Ovary (tissue), 9 donors: ENCODE results near the gene NR1D2. TPM values are rescaled to one million over a fixed set of nuclear protein-coding genes. Genes with fewer than 3 reads are reported as not detected.
"Not testable (repeated sequence)": the region's sequence is repeated elsewhere in the genome, so short reads cannot be mapped to it uniquely, and the experiment has no call there.

Experiments
- DNase-seq, 5 donors: peaks; one replicate each; pipeline ENCODE4 v3.0.0-alpha.2; 2019 to 2020
- H3K27ac ChIP-seq, 2 donors: fragments of 200-600 bp; one replicate each; pipeline versions ENCODE4 v1.5.1 to v1.8.0; 2019 to 2022
- H3K27me3 ChIP-seq: fragments of 200-600 bp; one replicate; pipeline ENCODE4 v1.8.0; 2022
- H3K36me3 ChIP-seq: fragments of 200-600 bp; sonication (generic); one replicate; pipeline ENCODE4 v1.5.1; 2019
- H3K4me1 ChIP-seq: one replicate; pipeline ENCODE4 v1.8.1; 2013; ENCODE audit warnings: mild to moderate bottlenecking, moderate library complexity; ENCODE audit not compliant: insufficient read depth
- H3K4me3 ChIP-seq: fragments of 200-600 bp; sonication (generic); one replicate; pipeline ENCODE4 v1.5.1; 2017
- H3K9me3 ChIP-seq, 2 donors: fragments of 200-600 bp in 1 of 2; sonication (generic) in 1 of 2; one replicate each; pipeline versions ENCODE4 v1.5.1 to v1.8.1; 2013 to 2019; ENCODE audit warnings: mild to moderate bottlenecking in 1 of 2, moderate library complexity in 1 of 2
- EP300 ChIP-seq: sonication (generic); formaldehyde crosslinking; IDR thresholded peaks from one replicate; pipeline ENCODE4 v1.6.1; 2017; ENCODE audit warnings: antibody characterized with exemption
- POLR2A ChIP-seq: fragments of 450-650 bp; IDR thresholded peaks from one replicate; pipeline ENCODE4 v1.6.1; 2017; ENCODE audit warnings: antibody characterized with exemption, mild to moderate bottlenecking, moderate library complexity
- WGBS, 3 donors: extraction: QIAGEN DNeasy Blood & Tissue Kit in 1 of 3; methylation state at CpG; one replicate each; pipeline versions ENCODE4 v1.1.5 to v1.1.7; 2013 to 2017; 5-methylcytosine and 5-hydroxymethylcytosine counted together
- intact Hi-C, 4 donors: fragments of 100-400 bp; cut with DNase I; formaldehyde crosslinking; loops; one replicate each; pipeline versions ENCODE4 v1.11.0 to v1.15.1; 2022 to 2023
- polyA plus RNA-seq, 2 donors: library from polyadenylated mRNA; stranded (reverse); fragments of 200-250 nt in 1 of 2; fragments of 350-450 nt in 1 of 2; fragmentation: Illumina TruSeq in 1 of 2; extraction: RNeasy Lipid Tissue Mini Kit (QIAGEN cat#74804) in 1 of 2; gene quantifications; one replicate each; pipeline ENCODE4 v1.2.3, GENCODE V29; 2013 to 2014
- total RNA-seq, 7 donors: library from RNA; depleted of rRNA in 2 of 7; stranded (reverse); fragments of >200 nt in 2 of 7; fragmentation: NEBNext Ultra II Directional in 3 of 7; extraction: Animal tissue kit (Norgen Biotek cat#: 25700) in 3 of 7; gene quantifications; one replicate each; pipeline versions ENCODE4 v1.1.0 to v1.2.4, GENCODE V29; 2016 to 2023
- TF ChIP-seq, protein P1 (sequence below), 3 donors: fragments of 450-650 bp in 2 of 3; fragments of 200-600 bp in 1 of 3; IDR thresholded peaks; one replicate each; pipeline versions ENCODE4 v1.5.1 to v1.8.0; 2016 to 2022; ENCODE audit warnings: antibody characterized with exemption in 3 of 3, mild to moderate bottlenecking in 1 of 3
- donor health status: DM: no; HTN: no; CAD: no; lungs with moderate emphysema.
- donor health status: DM: no; HTN: no; CAD: no.
- donor health status: Bipolar disorder and iron deficiency.
- donor health status: DM: yes; HTN: yes; CAD: no.
- donor health status: DM: no; HTN: no; CAD: no.
- donor health status: DM: yes; HTN: yes; CAD: no.

NR1D2 gene
- total and polyA plus RNA-seq, 9 donors: 26.9 to 74.3 (median 34.4) TPM

DNA sequence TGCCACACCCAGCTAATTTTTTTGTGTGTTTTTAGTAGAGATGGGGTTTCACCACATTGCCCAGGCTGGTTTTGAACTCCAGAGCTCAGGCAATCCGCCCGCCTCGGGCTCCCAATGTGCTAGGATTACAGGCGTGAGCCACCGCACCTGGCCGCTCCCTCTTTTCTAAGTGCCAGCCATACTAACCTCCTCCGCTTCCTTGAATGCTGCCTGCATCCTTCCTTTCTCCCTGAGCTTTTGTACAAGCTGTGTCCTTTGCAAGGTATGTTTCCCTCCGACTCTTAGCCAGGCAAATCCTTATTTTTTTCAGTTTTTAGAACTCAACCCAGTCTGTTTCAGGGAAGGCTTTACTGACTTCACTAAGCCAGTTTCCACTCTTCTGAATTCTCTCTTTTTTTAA is 60.6 kb downstream of the NR1D2 start:
- Histone ChIP-seq H3K9me3 (no peaks in the 10 kb centered on the region), H3K4me1 (no peaks in the 10 kb centered on the region), H3K27me3 (no peaks in the 10 kb centered on the region), H3K27ac (no peak overlapping the region), H3K4me3 (no peak overlapping the region), H3K36me3 (no peaks in the 10 kb centered on the region)
- whole genome bisulfite sequencing, 3 donors: 93 to 97% (median 93%) methylated on average over 8 of the region's 8 CpGs
- intact Hi-C loops: loop anchor here in 1 of 4 donors (10.0 kb wide), 1 partner anchor 59 kb away; no protein-coding TSS in a partner anchor
- DNase-seq: no peak
- no peak for TF ChIP-seq POLR2A
- TF ChIP-seq EP300: no peak
- TF ChIP-seq, protein P1, sequence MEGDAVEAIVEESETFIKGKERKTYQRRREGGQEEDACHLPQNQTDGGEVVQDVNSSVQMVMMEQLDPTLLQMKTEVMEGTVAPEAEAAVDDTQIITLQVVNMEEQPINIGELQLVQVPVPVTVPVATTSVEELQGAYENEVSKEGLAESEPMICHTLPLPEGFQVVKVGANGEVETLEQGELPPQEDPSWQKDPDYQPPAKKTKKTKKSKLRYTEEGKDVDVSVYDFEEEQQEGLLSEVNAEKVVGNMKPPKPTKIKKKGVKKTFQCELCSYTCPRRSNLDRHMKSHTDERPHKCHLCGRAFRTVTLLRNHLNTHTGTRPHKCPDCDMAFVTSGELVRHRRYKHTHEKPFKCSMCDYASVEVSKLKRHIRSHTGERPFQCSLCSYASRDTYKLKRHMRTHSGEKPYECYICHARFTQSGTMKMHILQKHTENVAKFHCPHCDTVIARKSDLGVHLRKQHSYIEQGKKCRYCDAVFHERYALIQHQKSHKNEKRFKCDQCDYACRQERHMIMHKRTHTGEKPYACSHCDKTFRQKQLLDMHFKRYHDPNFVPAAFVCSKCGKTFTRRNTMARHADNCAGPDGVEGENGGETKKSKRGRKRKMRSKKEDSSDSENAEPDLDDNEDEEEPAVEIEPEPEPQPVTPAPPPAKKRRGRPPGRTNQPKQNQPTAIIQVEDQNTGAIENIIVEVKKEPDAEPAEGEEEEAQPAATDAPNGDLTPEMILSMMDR (IDR thresholded peaks at IDR 0.05): no peak

DNA sequence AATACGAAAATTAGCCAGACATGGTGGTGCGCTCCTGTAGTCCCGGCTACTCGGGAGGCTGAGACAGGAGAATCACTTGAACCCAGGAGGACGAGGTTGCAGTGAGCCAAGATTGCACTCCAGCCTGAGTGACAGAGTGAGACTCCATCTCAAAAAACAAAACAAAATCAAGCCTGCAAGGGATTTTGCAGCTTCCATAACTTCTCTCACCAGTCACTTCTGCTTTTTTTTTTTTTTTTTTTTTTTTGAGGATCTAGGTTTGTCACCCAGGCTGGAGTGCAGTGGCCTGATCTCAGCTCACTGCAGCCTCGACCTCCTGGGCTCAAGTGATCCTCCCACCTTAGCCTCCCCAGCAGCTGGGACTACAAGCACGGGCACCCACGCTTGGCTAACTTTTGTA is 65.7 kb downstream of the NR1D2 start:
- intact Hi-C loops, DNase-seq, H3K4me1 ChIP-seq, H3K9me3 ChIP-seq, H3K27ac ChIP-seq, H3K4me3 ChIP-seq, H3K36me3 ChIP-seq, H3K27me3 ChIP-seq: not testable (repeated sequence)
- WGBS, 3 donors: 92 to 96% (median 93%) methylated on average over 8 of the region's 8 CpGs

- WGBS, 3 donors: 69 to 72% (median 71%) methylated on average over 2 of the region's 2 CpGs
- Histone ChIP-seq H3K27me3 (no peaks in the 10 kb centered on the region), H3K4me3 (no peak overlapping the region), H3K9me3 (no peaks in the 10 kb centered on the region), H3K36me3 (no peaks in the 10 kb centered on the region), H3K27ac (no peak overlapping the region), H3K4me1 (no peaks in the 10 kb centered on the region)
- no peak for DNase-seq
- TF ChIP-seq POLR2A (no peak), EP300 (no peak)
- TF ChIP-seq, protein P1 (IDR thresholded peaks at IDR 0.05): no peak
- intact Hi-C loops: no loop called here
Measured at GRCh38 chr3:24012589-24013269, 67.6 kb downstream of the NR1D2 start.

DNA sequence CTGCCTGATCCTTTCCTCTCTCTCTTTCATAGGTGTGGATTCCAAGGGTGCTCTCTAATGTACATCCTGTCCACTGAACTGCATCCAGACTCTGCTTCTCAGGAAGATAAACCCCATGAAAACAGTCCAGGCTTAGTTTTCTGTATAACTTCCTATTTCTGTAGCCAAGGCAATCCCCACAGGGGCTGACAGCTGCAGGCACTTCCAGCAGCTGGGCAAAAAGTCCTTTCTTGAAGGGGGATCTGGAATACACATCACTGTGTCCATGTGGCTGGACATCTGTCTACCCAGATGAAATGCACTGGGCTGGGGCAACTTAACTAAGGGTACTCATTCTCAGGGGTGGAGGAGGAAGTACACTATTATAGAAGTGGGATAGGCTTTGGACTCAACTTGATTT is 72.2 kb downstream of the NR1D2 start:
- DNase-seq: no peak
- H3K27ac ChIP-seq: no peak overlapping the region
- intact Hi-C loops: no loop called here
- no peaks in the 10 kb centered on the region for H3K9me3 ChIP-seq
- H3K36me3 ChIP-seq: no peaks in the 10 kb centered on the region
- H3K4me1 ChIP-seq: no peaks in the 10 kb centered on the region
- H3K27me3 ChIP-seq: no peaks in the 10 kb centered on the region
- TF ChIP-seq EP300 (no peak), POLR2A (no peak)
- TF ChIP-seq, protein P1 (IDR thresholded peaks at IDR 0.05): no peak
- no peak overlapping the region for H3K4me3 ChIP-seq

DNA sequence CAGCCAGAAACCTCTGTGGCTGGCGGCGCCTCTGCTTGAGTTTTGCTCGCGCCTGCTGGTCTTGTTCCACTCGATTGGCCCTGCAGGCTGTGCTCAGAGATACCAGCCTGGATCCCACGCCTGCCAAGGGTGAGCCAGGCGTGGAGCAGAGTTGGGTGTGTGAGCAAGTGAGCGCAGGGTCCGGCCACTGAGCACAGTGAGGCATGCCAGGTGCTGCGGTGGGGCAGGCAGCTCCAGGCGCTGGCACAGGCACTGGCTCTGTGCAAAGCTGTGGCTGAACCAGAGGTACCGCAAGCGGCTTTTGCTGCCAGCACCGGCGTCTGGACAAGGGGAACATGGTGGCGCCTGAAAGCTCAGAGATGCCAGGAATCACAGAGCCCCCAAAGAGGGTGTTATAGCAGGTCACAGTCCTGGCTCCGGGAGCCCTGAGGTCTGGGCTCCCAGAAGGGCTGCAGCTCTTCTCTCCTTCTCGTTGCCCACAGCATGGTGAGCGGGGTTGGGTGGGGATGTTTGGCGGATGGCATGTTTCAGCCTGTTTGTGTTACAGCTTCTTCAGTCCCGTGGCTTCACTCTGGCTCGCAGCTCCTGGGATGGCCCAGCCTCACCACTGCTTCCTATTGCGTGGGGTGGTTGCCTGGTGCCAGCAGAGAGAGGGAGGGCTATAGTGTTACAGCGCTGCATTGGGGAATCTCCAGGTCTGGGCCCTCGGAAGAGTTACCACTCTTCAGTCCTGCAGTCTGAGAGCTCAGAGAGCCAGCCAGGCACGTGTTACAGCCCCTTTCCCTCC is 73.9 kb downstream of the NR1D2 start:
- Histone ChIP-seq H3K4me1 (peaks cover 2% of the 10 kb centered on the region), H3K27ac (no peak overlapping the region), H3K9me3 (no peaks in the 10 kb centered on the region), H3K36me3 (no peaks in the 10 kb centered on the region), H3K27me3 (no peaks in the 10 kb centered on the region), H3K4me3 (no peak overlapping the region)
- 95% methylated on average over 26 of the region's 26 CpGs for WGBS, 3 donors
- no peak for DNase-seq
- intact Hi-C loops: no loop called here
- TF ChIP-seq, protein P1 (IDR thresholded peaks at IDR 0.05): no peak
- TF ChIP-seq EP300: no peak
- TF ChIP-seq POLR2A: no peak
